ENCODE data around the gene CBY1.

DNA sequence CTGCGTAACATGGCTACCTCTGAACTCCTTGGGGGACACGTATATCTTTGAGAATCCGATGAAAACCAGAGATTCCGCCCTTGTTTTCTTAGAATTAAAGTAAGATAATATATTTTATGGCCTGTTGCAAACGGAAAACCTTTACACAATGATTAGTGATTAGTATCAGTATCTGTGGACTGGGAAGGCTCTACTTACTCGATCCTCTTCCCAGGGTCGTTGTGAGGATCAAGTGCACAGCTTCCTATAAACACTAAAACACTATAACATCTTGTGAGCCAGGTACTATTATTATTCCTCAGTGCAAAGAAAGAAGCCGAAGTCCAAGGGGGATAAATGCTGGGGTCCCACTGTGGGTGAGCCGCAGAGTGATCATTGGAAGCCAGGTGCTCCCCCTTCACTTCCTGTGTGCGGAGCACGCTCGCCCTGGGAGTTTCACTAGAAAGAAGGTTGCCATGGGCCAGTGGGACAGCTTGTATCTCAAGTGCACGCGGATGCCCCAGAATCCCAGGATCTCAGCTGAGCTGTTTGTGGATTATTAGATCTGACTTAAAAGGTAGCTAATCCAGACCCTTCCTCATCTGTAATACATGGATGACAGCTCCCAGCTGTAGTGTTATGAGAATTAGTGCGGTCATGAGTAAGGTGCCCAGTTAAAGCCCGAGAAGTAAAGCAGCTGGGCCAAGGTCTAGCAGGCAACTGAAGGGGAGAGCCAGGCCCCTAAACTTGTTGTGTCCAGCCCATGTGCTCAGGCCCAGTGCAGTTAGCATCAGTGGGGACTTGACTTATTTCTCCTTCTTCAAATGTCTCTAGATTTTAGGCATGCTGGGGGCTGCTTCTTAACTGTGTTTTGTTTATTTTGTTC, 839 bp downstream of the CBY1 start:
- TF ChIP-seq, protein P1, sequence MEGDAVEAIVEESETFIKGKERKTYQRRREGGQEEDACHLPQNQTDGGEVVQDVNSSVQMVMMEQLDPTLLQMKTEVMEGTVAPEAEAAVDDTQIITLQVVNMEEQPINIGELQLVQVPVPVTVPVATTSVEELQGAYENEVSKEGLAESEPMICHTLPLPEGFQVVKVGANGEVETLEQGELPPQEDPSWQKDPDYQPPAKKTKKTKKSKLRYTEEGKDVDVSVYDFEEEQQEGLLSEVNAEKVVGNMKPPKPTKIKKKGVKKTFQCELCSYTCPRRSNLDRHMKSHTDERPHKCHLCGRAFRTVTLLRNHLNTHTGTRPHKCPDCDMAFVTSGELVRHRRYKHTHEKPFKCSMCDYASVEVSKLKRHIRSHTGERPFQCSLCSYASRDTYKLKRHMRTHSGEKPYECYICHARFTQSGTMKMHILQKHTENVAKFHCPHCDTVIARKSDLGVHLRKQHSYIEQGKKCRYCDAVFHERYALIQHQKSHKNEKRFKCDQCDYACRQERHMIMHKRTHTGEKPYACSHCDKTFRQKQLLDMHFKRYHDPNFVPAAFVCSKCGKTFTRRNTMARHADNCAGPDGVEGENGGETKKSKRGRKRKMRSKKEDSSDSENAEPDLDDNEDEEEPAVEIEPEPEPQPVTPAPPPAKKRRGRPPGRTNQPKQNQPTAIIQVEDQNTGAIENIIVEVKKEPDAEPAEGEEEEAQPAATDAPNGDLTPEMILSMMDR (IDR thresholded peaks at IDR 0.05), result no peak
- TF ChIP-seq POLR2A (IDR thresholded peaks at IDR 0.05), result no peak
